Islet of Langerhans (tissue), 1 donor: Measurements from ENCODE around the gene ADGRV1.
A peak's percentile ranks its signal among the peaks of the same experiment; 100 is the strongest.

Experiments
- FAIRE-seq: peaks from one replicate; lab custom pipeline; 2011; peaks lifted over from hg19 to GRCh38; lab: Jason Lieb, UNC

ADGRV1 gene

GRCh38 chr5:91111473-91112238 is 553.1 kb downstream of the ADGRV1 start:
- FAIRE-seq: no peak

DNA sequence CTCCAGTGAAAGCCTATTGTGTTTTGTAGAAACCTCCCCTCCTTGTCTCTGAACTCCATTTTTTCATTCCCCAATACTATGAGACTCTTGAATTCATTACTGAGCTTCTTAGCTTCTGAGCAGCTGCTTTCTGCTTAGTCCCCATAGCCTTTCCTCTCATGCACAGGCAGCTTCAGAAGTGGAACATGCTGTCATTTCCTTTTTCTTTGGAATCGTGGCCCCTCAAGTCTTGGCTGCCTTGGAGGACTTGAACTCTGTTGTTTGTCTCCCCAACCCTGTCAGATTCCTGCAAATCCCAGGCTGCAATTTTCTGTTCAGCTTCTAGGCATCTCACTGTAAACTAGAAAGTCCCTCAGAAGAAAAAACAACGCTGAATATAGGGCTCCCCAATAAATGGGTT is 556.1 kb downstream of the ADGRV1 start:
- FAIRE-seq: no peak

GRCh38 chr5:91118354-91118753 is 559.8 kb downstream of the ADGRV1 start:
- FAIRE-seq: no peak

GRCh38 chr5:91118796-91119195 is 560.2 kb downstream of the ADGRV1 start:
- FAIRE-seq: no peak

DNA sequence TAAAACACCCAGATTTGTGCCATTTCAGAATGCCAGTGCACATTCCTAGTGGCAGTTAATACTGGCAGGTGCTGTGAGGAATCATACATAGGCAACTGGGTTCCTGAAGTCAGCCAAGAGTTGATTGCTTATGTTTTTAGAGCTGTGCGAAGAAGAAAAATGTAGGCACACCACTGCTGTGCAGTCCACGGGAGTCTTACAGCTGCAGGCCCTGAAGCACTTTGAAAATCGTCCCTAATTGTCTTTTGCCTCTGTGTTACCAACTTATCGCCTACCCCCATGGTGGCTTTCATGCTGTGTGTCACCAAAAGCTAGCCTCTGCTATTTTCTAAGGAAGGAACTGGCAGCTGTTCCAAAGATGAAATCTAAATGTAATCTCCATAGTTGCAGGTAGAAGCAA is 560.6 kb downstream of the ADGRV1 start:
- FAIRE-seq: no peak

GRCh38 chr5:91119981-91120850 is 561.6 kb downstream of the ADGRV1 start:
- no peak for FAIRE-seq

DNA sequence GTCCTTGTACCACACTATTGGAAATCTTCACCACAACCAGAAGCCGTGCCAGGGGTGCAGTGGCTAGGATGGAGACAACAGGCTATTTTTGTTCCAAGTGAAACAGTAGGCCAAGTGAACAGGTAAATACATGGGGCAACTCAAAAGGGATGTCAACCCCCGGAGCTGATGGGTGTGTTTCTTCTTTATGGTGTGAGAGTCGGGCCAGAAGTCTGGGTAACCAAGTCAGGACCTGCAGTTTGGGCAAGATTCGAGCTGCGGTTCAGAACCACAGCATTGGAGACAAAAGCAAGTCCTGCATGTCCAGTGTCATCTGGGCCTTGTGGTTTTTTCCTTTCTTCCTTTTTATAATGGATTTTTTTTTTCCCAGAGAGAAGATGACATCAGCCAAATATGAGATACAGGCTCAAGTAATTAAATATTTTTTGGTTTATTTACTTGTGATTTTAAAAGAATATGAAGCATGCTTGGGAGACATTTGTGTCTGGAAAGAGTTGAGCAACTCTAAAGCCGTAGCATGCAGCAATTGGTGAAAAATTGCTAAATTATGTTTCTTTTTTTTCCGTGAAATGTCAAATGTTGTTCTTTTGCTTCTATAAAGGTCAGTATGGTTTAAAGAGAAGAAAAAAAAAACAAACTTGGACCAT is 562.9 kb downstream of the ADGRV1 start:
- FAIRE-seq: no peak

DNA sequence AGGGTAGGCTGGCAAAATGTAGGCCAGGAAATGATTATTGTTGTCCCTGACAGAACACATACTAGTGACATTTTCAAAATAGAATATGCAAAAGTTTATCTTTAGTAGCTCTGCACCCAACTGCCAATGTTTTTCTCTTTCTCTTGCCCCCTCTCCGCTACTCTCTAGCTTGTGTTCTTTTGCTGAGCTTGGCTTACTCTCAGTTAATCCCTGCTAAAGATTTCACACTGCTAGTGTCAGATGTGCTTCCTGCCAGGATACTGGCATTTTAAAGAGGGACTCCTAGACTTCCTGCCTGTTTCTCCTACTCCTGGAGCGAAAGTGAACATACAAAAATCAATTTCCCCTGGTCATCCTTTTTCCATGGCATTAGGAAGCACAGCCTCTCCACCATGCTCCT is 564.1 kb downstream of the ADGRV1 start:
- no peak for FAIRE-seq

DNA sequence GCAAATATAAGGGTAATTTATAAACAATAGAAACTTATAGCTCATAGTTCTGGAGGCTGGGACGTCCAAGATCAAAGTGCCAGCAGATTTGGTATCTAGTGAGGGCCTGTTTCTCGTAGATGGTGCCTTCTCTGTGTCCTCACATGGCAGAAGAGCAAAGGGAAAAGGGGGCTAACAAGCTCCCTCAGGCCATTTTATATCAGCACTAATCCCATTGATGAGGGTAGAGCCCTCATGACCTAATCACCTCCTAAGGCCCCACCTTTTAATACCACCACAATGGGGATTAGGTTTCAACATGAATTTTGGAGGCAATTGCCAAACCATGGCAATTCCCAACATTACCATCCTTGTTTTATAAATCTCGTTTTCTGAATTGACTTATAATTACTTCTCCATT is 564.7 kb downstream of the ADGRV1 start:
- no peak for FAIRE-seq

DNA sequence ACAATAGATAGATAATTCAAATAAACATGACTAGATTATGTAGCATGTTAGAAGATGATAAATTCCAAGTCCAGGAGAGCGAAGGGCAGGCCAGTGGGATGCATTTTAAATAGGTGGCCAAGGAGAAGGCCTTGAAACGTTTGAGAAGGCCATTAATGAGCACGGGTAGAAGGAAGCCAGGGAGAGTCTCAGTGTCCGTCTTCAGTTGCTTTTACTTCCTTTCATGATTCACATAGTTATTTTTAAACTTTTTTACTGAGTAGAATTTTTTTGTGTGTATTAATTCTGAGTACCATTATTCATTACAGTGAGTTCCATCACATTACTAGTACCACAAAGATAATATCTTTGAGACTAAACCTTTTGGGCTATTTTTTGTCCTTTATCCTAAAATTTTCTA is 565.3 kb downstream of the ADGRV1 start:
- FAIRE-seq: no peak

DNA sequence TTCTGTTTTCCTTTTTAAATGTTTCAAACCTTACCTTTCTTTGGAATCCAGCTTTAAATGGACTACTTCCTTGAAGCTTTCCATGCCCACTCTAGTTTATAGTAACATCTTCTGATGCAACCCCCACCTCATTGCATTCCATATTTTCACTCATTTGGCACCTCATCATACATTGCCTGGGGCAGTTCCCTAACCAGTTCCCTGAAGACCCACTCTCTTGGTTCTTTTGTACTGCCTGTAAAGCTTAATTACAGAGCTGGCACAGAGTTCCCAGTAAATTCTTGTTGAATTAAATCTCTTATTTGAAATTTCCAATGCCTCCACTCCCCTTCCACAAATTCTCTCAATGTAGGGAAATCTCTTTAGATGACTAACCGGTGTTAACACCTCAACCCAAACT is 567.3 kb downstream of the ADGRV1 start:
- no peak for FAIRE-seq

GRCh38 chr5:91126448-91126847 is 567.9 kb downstream of the ADGRV1 start:
- no peak for FAIRE-seq

DNA sequence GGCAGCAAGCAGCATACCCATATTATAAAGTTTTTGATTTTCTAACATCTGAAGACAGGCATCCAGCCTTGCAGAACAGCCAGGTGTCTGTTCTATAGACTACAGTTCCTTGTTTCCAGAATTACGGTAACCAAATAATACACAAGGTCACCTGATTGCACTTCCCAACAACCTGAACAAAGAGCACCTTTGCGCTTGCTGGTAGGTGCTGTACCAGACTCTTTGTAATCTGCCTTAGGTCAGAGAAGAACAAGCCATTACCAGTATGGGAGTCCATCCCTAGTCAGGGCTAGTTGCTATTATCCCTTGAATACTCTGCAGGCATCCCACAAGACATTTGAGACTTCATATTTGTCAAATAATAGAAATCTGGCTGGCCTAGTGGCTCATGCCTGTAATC is 568.3 kb downstream of the ADGRV1 start:
- no peak for FAIRE-seq

DNA sequence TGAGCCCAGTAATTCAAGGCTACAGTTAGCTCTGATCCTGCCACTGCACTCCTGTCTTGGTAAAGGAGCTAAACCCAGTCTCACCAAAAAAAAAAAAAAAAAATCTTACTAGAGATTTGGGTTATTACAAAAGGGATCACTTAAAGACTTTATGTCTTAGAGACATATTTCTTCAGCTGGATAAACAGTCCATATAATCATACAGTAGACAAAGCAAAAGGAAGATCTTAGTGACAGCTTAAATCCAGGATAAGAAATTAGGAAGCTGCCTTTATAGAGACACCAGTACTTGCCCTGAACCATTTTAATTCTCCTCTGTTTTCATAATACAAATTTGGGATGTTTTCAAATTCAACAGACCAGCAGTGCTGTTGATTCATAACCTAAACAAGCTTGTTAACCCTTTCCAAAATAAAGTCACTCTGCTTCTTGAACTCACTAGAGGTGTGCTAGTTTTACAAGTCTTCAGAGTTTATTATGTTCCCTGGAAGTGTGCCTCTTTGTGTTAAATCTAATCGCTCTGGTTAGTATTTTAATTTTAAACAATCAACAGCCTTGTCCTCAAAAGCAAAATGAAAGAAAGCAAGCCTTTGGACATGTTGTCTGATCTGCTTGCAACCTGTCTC is 569.0 kb downstream of the ADGRV1 start:
- no peak for FAIRE-seq

- no peak for FAIRE-seq
These were observed 570.0 kb downstream of the ADGRV1 start for GRCh38 chr5:91128604-91129003.

DNA sequence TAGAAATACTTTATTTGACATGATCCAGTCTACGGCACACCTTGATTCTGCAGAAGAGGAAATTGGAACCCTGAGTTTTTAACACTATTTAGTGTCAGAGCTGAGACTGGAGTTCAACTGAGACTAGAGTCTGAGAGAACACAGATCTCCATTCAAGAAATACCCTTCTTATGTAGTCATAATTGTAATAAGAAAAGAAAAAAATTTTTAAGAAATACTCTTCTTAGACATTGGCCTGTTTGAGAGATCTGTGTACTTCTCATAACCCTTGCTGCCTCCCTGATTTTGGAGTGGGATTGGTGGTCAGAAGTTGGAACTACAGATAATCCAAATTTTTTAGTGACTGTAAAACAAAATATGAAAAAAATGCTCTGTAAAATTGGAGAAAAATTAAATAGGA is 571.2 kb downstream of the ADGRV1 start:
- FAIRE-seq: no peak

DNA sequence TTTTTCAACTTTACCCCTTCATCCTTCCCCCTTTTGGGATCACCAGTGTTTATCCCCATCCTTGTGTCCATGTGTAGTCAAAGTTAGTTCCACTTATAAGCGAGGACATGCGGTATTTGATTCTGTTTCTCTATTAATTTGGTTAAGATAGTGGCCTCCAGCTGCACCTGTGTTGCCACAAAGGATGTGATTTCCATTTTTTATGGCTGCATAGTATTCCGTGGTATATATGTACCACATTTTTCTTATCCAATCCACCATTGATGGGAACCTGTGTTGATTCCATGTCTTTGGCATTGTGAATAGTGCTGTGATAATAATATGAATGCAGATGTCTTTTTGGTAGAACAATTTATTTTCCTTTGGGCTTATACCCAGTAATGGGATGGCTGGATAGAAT is 572.2 kb downstream of the ADGRV1 start:
- no peak for FAIRE-seq

GRCh38 chr5:91132550-91132949 is 574.0 kb downstream of the ADGRV1 start:
- no peak for FAIRE-seq

DNA sequence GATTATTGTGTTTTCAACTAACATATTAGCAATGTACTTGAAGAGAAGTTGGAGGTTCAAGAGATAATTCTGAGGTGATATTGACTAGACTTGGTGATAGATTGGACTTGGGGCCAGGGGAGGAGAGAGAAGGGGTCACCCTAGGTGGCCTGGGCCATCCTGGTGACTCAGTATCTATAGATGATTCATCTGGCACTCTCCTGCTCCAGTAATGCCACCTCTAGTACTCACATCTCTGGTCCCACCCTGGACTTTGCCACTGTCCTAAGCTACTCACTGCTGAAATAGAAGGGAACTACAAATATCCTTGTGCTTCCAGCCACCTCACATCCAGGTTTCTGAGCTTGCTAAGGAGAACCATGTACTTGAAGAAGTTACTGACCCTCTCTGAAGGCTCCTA is 574.6 kb downstream of the ADGRV1 start:
- no peak for FAIRE-seq

DNA sequence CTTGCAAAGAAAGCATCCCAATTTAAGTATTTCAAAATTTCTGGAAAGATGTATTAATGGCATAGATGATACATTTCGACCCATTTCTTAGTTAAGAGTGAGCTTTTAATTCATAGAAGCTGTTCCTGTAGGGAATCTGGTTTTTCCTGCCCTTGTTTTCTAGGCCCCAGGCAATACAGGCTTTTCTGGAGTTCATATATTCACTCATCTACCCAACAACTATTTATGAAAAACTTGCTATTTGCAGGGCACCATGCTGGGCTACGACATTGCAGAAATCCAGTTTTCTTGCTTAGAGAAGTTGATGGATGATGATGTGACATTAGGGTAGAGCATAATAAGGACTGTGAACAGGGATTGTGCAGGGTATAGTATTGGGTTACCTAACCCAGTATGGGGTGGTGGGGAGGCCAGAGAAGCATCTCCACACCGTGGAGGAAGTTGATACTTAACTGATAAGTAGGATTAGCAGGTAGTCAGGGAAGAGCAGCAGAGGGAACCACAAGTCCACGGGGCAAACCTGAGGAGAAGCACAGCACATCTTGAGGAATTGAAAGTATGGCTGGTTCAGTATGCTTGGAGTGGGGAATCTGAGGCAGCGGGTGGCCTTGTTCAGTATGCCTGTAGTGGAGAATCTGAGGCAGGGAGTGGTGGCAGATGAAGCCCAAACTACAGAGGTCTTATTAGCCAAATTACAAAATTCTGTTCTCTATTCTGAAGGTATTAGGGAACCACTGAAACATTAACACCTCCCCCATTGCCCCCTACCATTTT is 577.1 kb downstream of the ADGRV1 start:
- FAIRE-seq: no peak

DNA sequence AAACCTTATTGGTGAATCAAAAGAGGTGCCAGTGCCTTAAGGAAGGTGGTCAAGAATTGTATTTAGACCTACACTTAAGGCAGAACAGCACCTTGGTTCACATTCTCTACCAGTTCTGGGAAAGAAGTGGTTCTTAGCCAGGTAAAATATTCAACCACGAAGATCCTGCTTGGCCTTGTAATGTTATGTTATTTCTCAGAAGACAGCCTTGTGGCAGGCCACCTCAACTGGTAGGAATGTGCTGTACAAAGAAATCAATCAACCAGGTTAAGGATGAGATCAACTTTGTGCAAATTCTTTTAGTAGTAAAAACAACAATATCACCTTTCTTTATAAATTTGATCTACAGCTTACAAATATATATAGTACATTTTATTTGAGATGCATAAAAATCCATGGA is 577.7 kb downstream of the ADGRV1 start:
- peak; percentile 5 for FAIRE-seq

- FAIRE-seq: no peak
These were observed 579.0 kb downstream of the ADGRV1 start for GRCh38 chr5:91137647-91138046.
